CD14-positive monocyte (primary cell): ENCODE results near the gene DBX1. TPM values are rescaled to one million over a fixed set of nuclear protein-coding genes. Genes with fewer than 3 reads are reported as not detected.
A peak's percentile ranks its signal among the peaks of the same experiment; 100 is the strongest.

ENCODE experiments used
- DNase-seq, 3 donors: peaks; one replicate each; pipeline ENCODE4 v3.0.0-alpha.2; 2011 to 2022
- H2AFZ ChIP-seq: 2 replicates; pipeline ENCODE4 v1.6.0; 2012; ENCODE audit warnings: mild to moderate bottlenecking, low read depth, low read length, inconsistent platforms; ENCODE audit not compliant: insufficient read depth, poor library complexity, severe bottlenecking
- H3K27ac ChIP-seq, 2 donors: 1 replicate in 1 of 2; 2 replicates in 1 of 2; pipeline ENCODE4 v1.5.1; 2012 to 2013; ENCODE audit warnings: low read length in 2 of 2, control low read depth in 1 of 2, inconsistent platforms in 1 of 2, low read depth in 1 of 2, mild to moderate bottlenecking in 1 of 2
- H3K27me3 ChIP-seq, 2 donors: one replicate each; pipeline versions ENCODE4 v1.6.0 to v1.6.1; 2011 to 2013; ENCODE audit warnings: low read length in 2 of 2; ENCODE audit not compliant: control insufficient read depth in 2 of 2, insufficient read depth in 2 of 2
- H3K36me3 ChIP-seq, 2 donors: replicated peaks in 1 of 2; 1 replicate in 1 of 2; 2 replicates in 1 of 2; pipeline versions ENCODE4 v1.5.1 to v1.6.1; 2012 to 2013; ENCODE audit warnings: low read length in 2 of 2, control low read depth in 1 of 2, inconsistent platforms in 1 of 2, mild to moderate bottlenecking in 1 of 2; ENCODE audit not compliant: insufficient read depth in 2 of 2, control insufficient read depth in 1 of 2
- H3K4me1 ChIP-seq, 2 donors: 1 replicate in 1 of 2; 2 replicates in 1 of 2; pipeline versions ENCODE4 v1.5.1 to v1.6.1; 2012 to 2013; ENCODE audit warnings: low read length in 2 of 2, control low read depth in 1 of 2, inconsistent platforms in 1 of 2, mild to moderate bottlenecking in 1 of 2, moderate library complexity in 1 of 2; ENCODE audit not compliant: insufficient read depth in 2 of 2, control insufficient read depth in 1 of 2
- H3K4me2 ChIP-seq: replicated peaks from 2 replicates; pipeline ENCODE3; 2012; ENCODE audit warnings: low read length, moderate library complexity, mild to moderate bottlenecking; ENCODE audit not compliant: poor library complexity, severe bottlenecking; ENCODE audit errors: extremely low read depth
- H3K4me3 ChIP-seq, 3 experiments: fragments of 200-600 bp in 1 of 3; sonication (generic) in 1 of 3; replicated peaks in 1 of 3; 1 replicate in 2 of 3; 2 replicates in 1 of 3; pipeline ENCODE4 v1.5.1; 2011 to 2013; ENCODE audit warnings: low read length in 3 of 3, mild to moderate bottlenecking in 3 of 3, control low read depth in 2 of 3, low read depth in 2 of 3, inconsistent platforms in 1 of 3, moderate library complexity in 1 of 3
- H3K79me2 ChIP-seq: 2 replicates; pipeline ENCODE4 v1.6.0; 2012; ENCODE audit warnings: mild to moderate bottlenecking, control low read depth, inconsistent platforms, low read length, moderate library complexity; ENCODE audit not compliant: insufficient read depth
- H3K9ac ChIP-seq: 2 replicates; pipeline ENCODE4 v1.6.0; 2017; ENCODE audit warnings: low read length, mild to moderate bottlenecking; ENCODE audit not compliant: insufficient read depth, poor library complexity, severe bottlenecking
- H3K9me3 ChIP-seq, 2 donors: replicated peaks in 1 of 2; 1 replicate in 1 of 2; 2 replicates in 1 of 2; pipeline versions ENCODE4 v1.5.1 to v1.6.1; 2012 to 2013; ENCODE audit warnings: low read length in 2 of 2, control low read depth in 1 of 2; ENCODE audit not compliant: control insufficient read depth in 1 of 2, insufficient read depth in 1 of 2
- H4K20me1 ChIP-seq: 2 replicates; pipeline ENCODE4 v1.6.0; 2012; ENCODE audit warnings: mild to moderate bottlenecking, low read length, control low read depth, moderate library complexity; ENCODE audit not compliant: insufficient read depth
- H3K27ac Mint-ChIP-seq, 7 donors: one replicate each; pipeline ENCODE4 v1.8.0; 2020; ENCODE audit warnings: mild to moderate bottlenecking in 7 of 7, mixed read lengths in 7 of 7, moderate library complexity in 6 of 7, inconsistent platforms in 2 of 7
- H3K27me3 Mint-ChIP-seq, 3 donors: one replicate each; pipeline ENCODE4 v1.8.0; 2021 to 2022; ENCODE audit warnings: low read depth in 3 of 3, mild to moderate bottlenecking in 3 of 3, mixed read lengths in 3 of 3, moderate library complexity in 3 of 3, inconsistent platforms in 1 of 3
- H3K36me3 Mint-ChIP-seq, 2 donors: one replicate each; pipeline ENCODE4 v1.8.0; 2020; ENCODE audit warnings: mixed read lengths in 2 of 2, inconsistent platforms in 1 of 2, mild to moderate bottlenecking in 1 of 2
- H3K4me1 Mint-ChIP-seq: one replicate; pipeline ENCODE4 v1.8.0; 2020; ENCODE audit warnings: mild to moderate bottlenecking, mixed read lengths
- H3K4me3 Mint-ChIP-seq, 2 donors: one replicate each; pipeline ENCODE4 v1.8.0; 2020; ENCODE audit warnings: mild to moderate bottlenecking in 2 of 2, mixed read lengths in 2 of 2, moderate library complexity in 1 of 2
- H3K9me3 Mint-ChIP-seq, 7 donors: one replicate each; pipeline ENCODE4 v1.8.0; 2020 to 2022; ENCODE audit warnings: mixed read lengths in 7 of 7, mild to moderate bottlenecking in 6 of 7, moderate library complexity in 6 of 7, inconsistent platforms in 2 of 7
- WGBS: methylation state at CpG from one replicate; pipeline ENCODE4 v1.1.5; 2013; ENCODE audit warnings: missing lambda C conversion rate; ENCODE audit not compliant: insufficient coverage; 5-methylcytosine and 5-hydroxymethylcytosine counted together
- intact Hi-C, 2 donors: fragments of 100-400 bp; cut with micrococcal nuclease; formaldehyde crosslinking; loops; one replicate each; pipeline versions ENCODE4 v1.15.0 to v1.15.1; 2023
- polyA minus RNA-seq: library from RNA; depleted of rRNA, polyadenylated mRNA; stranded (reverse); fragments of >200 nt; gene quantifications from 2 replicates; pipeline ENCODE4 v1.2.3, GENCODE V29; 2012
- polyA plus RNA-seq, 3 donors: library from polyadenylated mRNA; depleted of rRNA in 1 of 3; unstranded in 2 of 3; stranded (reverse) in 1 of 3; fragments of 300-500 nt in 2 of 3; fragments of >200 nt in 1 of 3; fragmentation: Illumina TruSeq in 2 of 3; gene quantifications; 1 replicate in 2 of 3; 2 replicates in 1 of 3; pipeline ENCODE4 v1.2.3, GENCODE V29; 2012 to 2021
- total RNA-seq, 12 experiments: library from RNA in 1 of 12; stranded (reverse) in 1 of 12; fragments of 120-200 nt in 1 of 12; gene quantifications; one replicate each; pipeline ENCODE4 v1.2.4 and lab custom pipeline; 2013 to 2026; ENCODE audit warnings: mixed read lengths in 6 of 12, inconsistent platforms in 1 of 12
- TF ChIP-seq, protein P1 (sequence below): fragments of 200-600 bp; IDR thresholded peaks from one replicate; pipeline ENCODE4 v1.8.0; 2022; ENCODE audit warnings: antibody characterized with exemption, mild to moderate bottlenecking

Gene DBX1
- total RNA-seq (2013), result not detected
- polyA plus RNA-seq, result not detected
- polyA minus RNA-seq, result not detected in 2 replicates
- total RNA-seq (lab: John Stamatoyannopoulos, UW), result 0 to 0.15 (median 0) reads per million in 11 experiments

DNA sequence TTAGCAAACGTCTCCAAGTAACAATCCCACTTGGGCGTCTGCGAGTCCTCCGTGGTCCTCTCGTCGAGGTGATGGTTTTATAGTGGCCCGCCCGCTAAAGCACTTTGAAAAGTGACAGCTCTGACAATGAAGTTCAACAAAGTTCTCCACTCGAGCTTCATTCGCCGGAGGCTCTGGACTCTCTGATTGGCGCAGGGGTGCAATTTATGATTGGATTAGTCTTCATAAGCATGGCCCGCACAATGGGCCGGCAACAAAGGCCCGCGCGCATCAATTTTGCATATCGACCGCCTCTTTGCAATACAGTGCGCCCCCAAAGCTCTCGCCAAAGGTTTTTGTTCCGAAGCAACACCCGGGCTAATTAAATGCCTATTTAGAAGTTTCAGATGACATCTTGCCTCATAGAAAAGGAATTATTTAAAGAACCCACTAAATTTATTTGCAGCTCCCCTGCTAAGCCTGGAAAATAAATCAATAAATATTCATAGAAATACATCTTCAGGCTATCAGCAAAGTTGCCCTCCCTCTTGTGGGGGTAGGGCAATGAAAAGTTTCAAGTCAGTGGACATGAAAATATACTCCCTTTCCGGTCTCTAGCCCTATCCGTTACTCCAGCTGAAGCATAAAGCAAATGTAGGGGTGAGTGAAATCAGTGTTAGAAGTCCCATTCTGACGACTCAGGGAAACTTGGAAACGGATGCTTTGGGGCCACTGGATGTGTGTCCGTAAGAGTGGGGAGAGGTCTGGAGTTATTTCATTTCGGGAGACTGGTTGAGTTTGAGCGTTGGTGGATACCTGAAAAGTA lies at the start of gene DBX1:
TSS of gene DBX1 (minus strand) at position 51 of the 805 bp plus-strand sequence. CDS start 151 bp downstream, outside the sequence.
- Histone ChIP-seq H2AFZ (no peak within 1 kb of the TSS), H3K4me2 (no peak within 1 kb of the TSS), H3K36me3 (no peaks in the 10 kb centered on the region), H4K20me1 (no peaks in the 10 kb centered on the region), H3K27me3 (peaks cover 87 to 100% of the 10 kb centered on the region in 2 donors), H3K9me3 (peaks cover 2 to 79% of the 10 kb centered on the region in 2 donors), H3K4me3 (no peak within 1 kb of the TSS), H3K4me1 (peaks cover 4 to 6% of the 10 kb centered on the region in 2 donors), H3K79me2 (no peaks in the 10 kb centered on the region), H3K9ac (no peak within 1 kb of the TSS), H3K27ac (no peak within 1 kb of the TSS)
- TF ChIP-seq, protein P1, sequence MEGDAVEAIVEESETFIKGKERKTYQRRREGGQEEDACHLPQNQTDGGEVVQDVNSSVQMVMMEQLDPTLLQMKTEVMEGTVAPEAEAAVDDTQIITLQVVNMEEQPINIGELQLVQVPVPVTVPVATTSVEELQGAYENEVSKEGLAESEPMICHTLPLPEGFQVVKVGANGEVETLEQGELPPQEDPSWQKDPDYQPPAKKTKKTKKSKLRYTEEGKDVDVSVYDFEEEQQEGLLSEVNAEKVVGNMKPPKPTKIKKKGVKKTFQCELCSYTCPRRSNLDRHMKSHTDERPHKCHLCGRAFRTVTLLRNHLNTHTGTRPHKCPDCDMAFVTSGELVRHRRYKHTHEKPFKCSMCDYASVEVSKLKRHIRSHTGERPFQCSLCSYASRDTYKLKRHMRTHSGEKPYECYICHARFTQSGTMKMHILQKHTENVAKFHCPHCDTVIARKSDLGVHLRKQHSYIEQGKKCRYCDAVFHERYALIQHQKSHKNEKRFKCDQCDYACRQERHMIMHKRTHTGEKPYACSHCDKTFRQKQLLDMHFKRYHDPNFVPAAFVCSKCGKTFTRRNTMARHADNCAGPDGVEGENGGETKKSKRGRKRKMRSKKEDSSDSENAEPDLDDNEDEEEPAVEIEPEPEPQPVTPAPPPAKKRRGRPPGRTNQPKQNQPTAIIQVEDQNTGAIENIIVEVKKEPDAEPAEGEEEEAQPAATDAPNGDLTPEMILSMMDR, result no peak
- Mint-ChIP-seq H3K27me3 (peaks cover 93 to 100% (median 100%) of the 10 kb centered on the region in 3 donors), H3K36me3 (peaks cover 0 to 5% of the 10 kb centered on the region in 2 donors), H3K4me1 (peaks cover 15% of the 10 kb centered on the region), H3K9me3 (peaks cover 2 to 41% (median 28%) of the 10 kb centered on the region in 7 donors), H3K4me3 (peak within 1 kb of the TSS in 1 of 2 donors; percentile 81), H3K27ac (peak within 1 kb of the TSS in 1 of 7 donors; percentile 43)
- intact Hi-C loops, result no loop called here
- DNase-seq, result no peak
- 8% methylated on average over 17 of the region's 30 CpGs for WGBS

- TF ChIP-seq, protein P1, result no peak
- Histone ChIP-seq H3K4me2 (no peak overlapping the region), H3K4me1 (no peaks in the 10 kb centered on the region), H3K36me3 (no peaks in the 10 kb centered on the region), H3K9me3 (peaks cover 4 to 31% of the 10 kb centered on the region in 2 donors), H3K27me3 (peaks cover 36 to 45% of the 10 kb centered on the region in 2 donors), H3K9ac (no peak overlapping the region), H2AFZ (no peak overlapping the region), H3K27ac (no peak overlapping the region), H4K20me1 (no peaks in the 10 kb centered on the region), H3K4me3 (no peak overlapping the region), H3K79me2 (no peaks in the 10 kb centered on the region)
- Mint-ChIP-seq H3K4me1 (no peaks in the 10 kb centered on the region), H3K9me3 (peaks cover 2 to 27% (median 12%) of the 10 kb centered on the region in 7 donors), H3K36me3 (no peaks in the 10 kb centered on the region), H3K4me3 (peak overlapping the region in 1 of 2 donors; percentile 50), H3K27ac (no peak overlapping the region), H3K27me3 (peaks cover 44 to 49% (median 46%) of the 10 kb centered on the region in 3 donors)
- DNase-seq, result no peak
- intact Hi-C loops, result no loop called here
- WGBS, result 15% methylated on average over 16 of the region's 16 CpGs
These were observed 48.4 kb upstream of the DBX1 start for GRCh38 chr11:20208622-20209111.
